PFSK-1 (cell line): ENCODE results near the gene TAF1L.

Experiments
- FOXP2 ChIP-seq: optimal IDR thresholded peaks from 2 replicates; pipeline ENCODE3; 2011; ENCODE audit warnings: borderline replicate concordance, control low read depth, inconsistent platforms; ENCODE audit not compliant: insufficient read depth; ENCODE audit errors: extremely low read length, extremely low read depth
- POLR2AphosphoS5 ChIP-seq: IDR thresholded peaks from 2 replicates; pipeline ENCODE4 v1.6.1; 2012; ENCODE audit warnings: low read depth, mild to moderate bottlenecking, control low read depth, low read length, moderate library complexity
- REST ChIP-seq, 2 experiments: IDR thresholded peaks; 2 replicates each; pipeline versions ENCODE4 v1.6.1 to v1.8.0; 2011 to 2012; ENCODE audit warnings: low read depth in 2 of 2, low read length in 2 of 2, control low read depth in 1 of 2, inconsistent platforms in 1 of 2, mild to moderate bottlenecking in 1 of 2, moderate library complexity in 1 of 2; ENCODE audit not compliant: insufficient read depth in 1 of 2
- SIN3A ChIP-seq: IDR thresholded peaks from 2 replicates; pipeline ENCODE4 v1.6.1; 2012; ENCODE audit warnings: mild to moderate bottlenecking, low read length, moderate library complexity, borderline replicate concordance; ENCODE audit not compliant: insufficient read depth
- TAF1 ChIP-seq: IDR thresholded peaks from 2 replicates; pipeline ENCODE4 v1.6.1; 2012; ENCODE audit warnings: low read length, control low read depth, borderline replicate concordance; ENCODE audit not compliant: insufficient read depth

TAF1L gene

DNA sequence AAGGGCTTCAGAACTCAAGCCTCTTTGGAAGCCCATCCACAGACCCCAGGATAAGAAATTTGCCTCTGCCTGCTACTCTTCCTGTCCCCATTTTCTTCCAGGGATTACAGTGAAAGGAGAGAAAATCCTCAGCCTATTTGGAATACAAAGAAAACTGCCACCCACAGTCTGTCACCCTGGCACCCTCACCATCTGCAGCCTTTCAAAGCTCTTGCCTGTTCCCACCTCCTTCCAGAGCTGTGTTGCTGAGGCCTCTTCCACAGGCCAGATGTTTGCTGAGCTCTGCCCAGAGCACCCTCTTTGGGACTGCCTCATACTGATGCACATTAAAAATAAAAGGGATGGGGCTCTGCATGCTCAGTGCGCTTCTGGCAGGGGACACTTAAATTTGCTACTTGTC lies 35.9 kb upstream of the TAF1L start:
- TF ChIP-seq FOXP2 (no peak), SIN3A (no peak)

- TF ChIP-seq SIN3A = no peak
- TF ChIP-seq FOXP2 = no peak
- TF ChIP-seq TAF1 = no peak
- no peak for TF ChIP-seq POLR2AphosphoS5
Measured at GRCh38 chr9:32665101-32665500, 29.6 kb upstream of the TAF1L start.

DNA sequence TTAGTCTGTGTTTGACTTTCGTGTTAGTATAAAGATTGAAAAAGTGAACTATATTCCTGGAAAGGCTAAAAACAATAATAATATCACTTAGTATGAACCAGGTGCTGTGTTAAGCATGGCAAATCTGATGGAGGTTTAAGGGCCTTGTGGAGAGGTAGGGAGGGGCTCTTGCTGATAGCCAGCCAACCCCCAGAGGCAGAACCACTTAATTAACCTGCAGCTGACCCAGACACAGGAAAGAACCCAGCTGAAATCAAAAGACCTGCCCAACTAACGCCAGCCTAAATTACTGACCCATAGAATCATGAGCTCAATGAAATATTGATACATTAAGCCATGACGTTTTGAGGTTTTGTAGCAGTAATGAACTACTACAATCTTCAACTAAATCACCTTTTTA lies 28.3 kb upstream of the TAF1L start:
- TF ChIP-seq REST (IDR thresholded peaks at IDR 0.05; ENCODE audit: insufficient read depth in 1 of 2, low read depth in 2 of 2, low read length in 2 of 2) = no peak
- TF ChIP-seq SIN3A = no peak
- TF ChIP-seq FOXP2 = no peak
- TF ChIP-seq POLR2AphosphoS5 = no peak
- no peak for TF ChIP-seq TAF1

DNA sequence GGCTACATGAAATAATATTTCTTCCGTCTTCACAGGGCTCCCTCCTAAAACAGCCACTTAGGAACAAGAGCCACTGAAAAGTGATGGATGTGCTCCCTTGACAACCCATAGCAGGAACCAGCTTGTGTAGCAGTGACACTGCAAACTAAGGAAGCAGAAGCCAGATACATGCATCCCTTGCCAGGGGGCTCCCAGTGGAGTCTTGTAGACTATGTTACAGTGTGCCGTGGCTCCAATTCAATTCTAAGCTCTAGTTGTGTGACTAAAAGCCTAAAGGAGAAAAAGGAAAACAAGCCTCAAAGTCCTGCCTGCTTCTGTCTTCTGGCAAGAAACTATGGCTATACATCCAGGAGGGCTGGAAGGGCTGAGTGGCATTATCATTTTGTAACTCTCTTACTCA lies 12.2 kb upstream of the TAF1L start:
- TF ChIP-seq REST (IDR thresholded peaks at IDR 0.05; ENCODE audit: insufficient read depth in 1 of 2, low read depth in 2 of 2, low read length in 2 of 2) (no peak), FOXP2 (no peak), POLR2AphosphoS5 (no peak), TAF1 (no peak), SIN3A (no peak)

DNA sequence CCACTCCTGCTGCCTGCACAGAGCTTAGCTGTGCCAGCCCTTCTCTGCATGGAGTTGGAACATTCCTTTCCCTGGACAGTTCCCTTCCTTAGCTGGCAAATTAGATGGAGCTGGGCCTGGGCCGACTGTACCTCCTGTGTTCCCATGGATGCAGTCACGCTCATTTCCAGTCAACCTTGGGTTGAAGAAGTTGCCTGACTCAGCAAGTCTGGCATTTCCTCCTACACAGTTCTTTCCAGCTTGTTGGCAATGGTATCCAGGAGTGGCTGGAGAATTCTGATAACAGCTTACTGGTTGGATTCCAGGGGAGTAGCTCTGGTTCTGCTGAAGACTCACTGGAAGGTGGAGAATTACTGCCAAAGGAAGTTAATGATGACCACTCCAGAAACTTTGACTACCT lies 9.2 kb upstream of the TAF1L start:
- peak in 1 of 2 experiments; percentile 40; a peak in 1 of 4 replicates for TF ChIP-seq REST (IDR thresholded peaks at IDR 0.05; ENCODE audit: insufficient read depth in 1 of 2, low read depth in 2 of 2, low read length in 2 of 2)
- no peak for TF ChIP-seq FOXP2

GRCh38 chr9:32631991-32632390 lies 3.5 kb downstream of the TAF1L start:
- TF ChIP-seq REST (IDR thresholded peaks at IDR 0.05; ENCODE audit: insufficient read depth in 1 of 2, low read depth in 2 of 2, low read length in 2 of 2) (no peak), SIN3A (no peak), POLR2AphosphoS5 (no peak), FOXP2 (no peak), TAF1 (no peak)
